Panc1 (cell line): ENCODE data around the gene P2RX3. TPM values are rescaled to one million over a fixed set of nuclear protein-coding genes. Genes with fewer than 3 reads are reported as not detected.

Source experiments
- ATAC-seq: fragments of 200-7000 bp; cut with Tn5 transposase; 2 replicates; pipeline ENCODE4 v1.9.1; 2020; ENCODE audit warnings: mild to moderate bottlenecking, moderate library complexity
- BruUV-seq: library from RNA; stranded (reverse); fragments of 400-500 nt; replicated peaks from 2 replicates; lab custom pipeline; 2021; lab: Mats Ljungman, UMichigan
- CTCF ChIA-PET: fragments of 300-600 bp; sonication (Branson Sonifier 250); formaldehyde crosslinking; loops from one replicate; lab custom pipeline; 2022; ENCODE audit warnings: antibody characterized with exemption; lab: Charles Lee
- POLR2A ChIA-PET: fragments of 300-600 bp; sonication (Branson Sonifier 250); formaldehyde crosslinking; loops from one replicate; lab custom pipeline; 2022; ENCODE audit warnings: antibody characterized with exemption; lab: Charles Lee
- DNase-seq: peaks from one replicate; pipeline ENCODE4 v3.0.0-alpha.2; 2010; ENCODE audit warnings: low read depth, low spot score
- H3K27ac ChIP-seq: 2 replicates; pipeline ENCODE4 v1.5.1; 2011; ENCODE audit warnings: mild to moderate bottlenecking, low read length, inconsistent platforms
- H3K27me3 ChIP-seq: fragments of 200-500 bp; sonication (Bioruptor generic); 2 replicates; pipeline ENCODE4 v1.6.0; 2014; ENCODE audit warnings: low read length, inconsistent platforms; ENCODE audit not compliant: control insufficient read depth, insufficient read depth
- H3K36me3 ChIP-seq: fragments of 200-500 bp; sonication (Bioruptor generic); 2 replicates; pipeline ENCODE4 v1.5.1; 2014; ENCODE audit warnings: inconsistent platforms, mild to moderate bottlenecking, low read length, moderate library complexity; ENCODE audit not compliant: control insufficient read depth, insufficient read depth
- H3K4me1 ChIP-seq: 2 replicates; pipeline ENCODE4 v1.5.1; 2011; ENCODE audit warnings: inconsistent platforms, mild to moderate bottlenecking, low read length, moderate library complexity; ENCODE audit not compliant: control insufficient read depth, insufficient read depth
- H3K4me3 ChIP-seq, 2 experiments: 2 replicates each; pipeline ENCODE4 v1.5.1; 2011 to 2012; ENCODE audit warnings: low read depth in 2 of 2, low read length in 2 of 2, mild to moderate bottlenecking in 2 of 2, inconsistent platforms in 1 of 2, moderate library complexity in 1 of 2
- H3K9me3 ChIP-seq: fragments of 200-500 bp; sonication (Bioruptor generic); 2 replicates; pipeline ENCODE4 v1.5.1; 2014; ENCODE audit warnings: low read depth, mild to moderate bottlenecking, inconsistent platforms, low read length, moderate library complexity; ENCODE audit not compliant: control insufficient read depth, insufficient read depth
- POLR2AphosphoS5 ChIP-seq: IDR thresholded peaks from 2 replicates; pipeline ENCODE4 v1.6.1; 2012; ENCODE audit warnings: mild to moderate bottlenecking, low read depth, low read length, moderate library complexity
- REST ChIP-seq, 2 experiments: IDR thresholded peaks; 2 replicates each; pipeline ENCODE4 v1.6.1; 2011 to 2012; ENCODE audit warnings: low read depth in 2 of 2, control low read depth in 1 of 2, low read length in 1 of 2, mild to moderate bottlenecking in 1 of 2, moderate library complexity in 1 of 2; ENCODE audit not compliant: insufficient read depth in 1 of 2
- SIN3A ChIP-seq: IDR thresholded peaks from 2 replicates; pipeline ENCODE4 v1.6.1; 2012; ENCODE audit warnings: low read depth, mild to moderate bottlenecking, low read length, moderate library complexity, borderline replicate concordance; ENCODE audit not compliant: insufficient read depth
- TCF7L2 ChIP-seq: IDR thresholded peaks from 2 replicates; pipeline ENCODE4 v1.6.1; 2011; ENCODE audit warnings: mild to moderate bottlenecking, low read depth, low read length, inconsistent platforms
- in situ Hi-C: cut with HindIII; loops from 2 replicates; pipeline ENCODE4 v1.10.0; 2016; ENCODE audit warnings: low sequenced_read_pairs, low pct_unique_long_range_greater_than_20kb
- intact Hi-C: fragments of 100-400 bp; cut with micrococcal nuclease; formaldehyde crosslinking; loops from one replicate; pipeline ENCODE4 v1.10.0; 2022; ENCODE audit not compliant: unreplicated experiment
- total RNA-seq: library from RNA; stranded (reverse); gene quantifications from one replicate; pipeline ENCODE4 v1.2.1, GENCODE V29; 2021; ENCODE audit not compliant: unreplicated experiment
- TF ChIP-seq, protein P1 (sequence below): fragments of 450-650 bp; IDR thresholded peaks from 2 replicates; pipeline ENCODE4 v1.5.1; 2017; ENCODE audit warnings: mild to moderate bottlenecking

P2RX3 gene
- total RNA-seq, 1 experiment from 2014 or later, result not detected

GRCh38 chr11:57421066-57421465, 82.9 kb downstream of the P2RX3 start:
- POLR2A ChIA-PET, result no interaction called here
- BruUV-seq, result no TSS peak
- no peak for ATAC-seq

DNA sequence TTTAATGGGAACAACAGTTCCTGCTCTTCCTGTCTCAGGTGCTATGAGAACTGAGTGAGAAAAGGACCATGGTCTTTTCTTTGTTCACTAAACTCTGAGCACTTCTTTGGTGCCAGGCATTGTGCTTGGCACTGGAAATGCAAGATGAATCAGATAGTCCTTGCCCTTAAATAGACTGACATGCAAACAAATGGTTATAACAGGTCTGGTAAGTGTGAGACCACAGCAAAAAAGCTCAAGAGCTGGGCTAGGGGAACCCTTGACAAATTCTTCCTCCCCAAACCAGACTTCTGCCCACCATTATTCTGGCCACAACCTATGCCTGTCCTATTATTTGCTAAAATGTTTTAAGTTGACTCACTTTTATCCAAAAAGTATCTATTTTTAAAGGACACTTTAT, 83.7 kb downstream of the P2RX3 start:
- Histone ChIP-seq H3K27me3 (no peaks in the 10 kb centered on the region), H3K36me3 (no peaks in the 10 kb centered on the region), H3K27ac (no peak overlapping the region), H3K4me3 (no peak overlapping the region), H3K9me3 (no peaks in the 10 kb centered on the region), H3K4me1 (peaks cover 5% of the 10 kb centered on the region)
- no peak for ATAC-seq
- no peak for DNase-seq
- ChIA-PET CTCF (no interaction called here), POLR2A (no interaction called here)
- intact Hi-C loops (no loop called here), in situ Hi-C loops (no loop called here)
- no TSS peak for BruUV-seq
- TF ChIP-seq REST (IDR thresholded peaks at IDR 0.05; ENCODE audit: insufficient read depth in 1 of 2, low read depth in 2 of 2, low read length in 1 of 2) (no peak), TCF7L2 (no peak), SIN3A (no peak), POLR2AphosphoS5 (no peak)
- TF ChIP-seq, protein P1, sequence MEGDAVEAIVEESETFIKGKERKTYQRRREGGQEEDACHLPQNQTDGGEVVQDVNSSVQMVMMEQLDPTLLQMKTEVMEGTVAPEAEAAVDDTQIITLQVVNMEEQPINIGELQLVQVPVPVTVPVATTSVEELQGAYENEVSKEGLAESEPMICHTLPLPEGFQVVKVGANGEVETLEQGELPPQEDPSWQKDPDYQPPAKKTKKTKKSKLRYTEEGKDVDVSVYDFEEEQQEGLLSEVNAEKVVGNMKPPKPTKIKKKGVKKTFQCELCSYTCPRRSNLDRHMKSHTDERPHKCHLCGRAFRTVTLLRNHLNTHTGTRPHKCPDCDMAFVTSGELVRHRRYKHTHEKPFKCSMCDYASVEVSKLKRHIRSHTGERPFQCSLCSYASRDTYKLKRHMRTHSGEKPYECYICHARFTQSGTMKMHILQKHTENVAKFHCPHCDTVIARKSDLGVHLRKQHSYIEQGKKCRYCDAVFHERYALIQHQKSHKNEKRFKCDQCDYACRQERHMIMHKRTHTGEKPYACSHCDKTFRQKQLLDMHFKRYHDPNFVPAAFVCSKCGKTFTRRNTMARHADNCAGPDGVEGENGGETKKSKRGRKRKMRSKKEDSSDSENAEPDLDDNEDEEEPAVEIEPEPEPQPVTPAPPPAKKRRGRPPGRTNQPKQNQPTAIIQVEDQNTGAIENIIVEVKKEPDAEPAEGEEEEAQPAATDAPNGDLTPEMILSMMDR, result no peak

More at GRCh38 chr11:57421066-57421465, 82.9 kb downstream of the P2RX3 start:
- no peaks in the 10 kb centered on the region for H3K4me1 ChIP-seq
- in situ Hi-C loops, result no loop called here
- TF ChIP-seq REST (IDR thresholded peaks at IDR 0.05; ENCODE audit: insufficient read depth in 1 of 2, low read depth in 2 of 2, low read length in 1 of 2) (no peak), POLR2AphosphoS5 (no peak), TCF7L2 (no peak)
- intact Hi-C loops, result no loop called here
- no peaks in the 10 kb centered on the region for H3K27me3 ChIP-seq
- H3K4me3 ChIP-seq, result no peak overlapping the region
- CTCF ChIA-PET, result no interaction called here
- no peaks in the 10 kb centered on the region for H3K9me3 ChIP-seq
- no peaks in the 10 kb centered on the region for H3K36me3 ChIP-seq
- no peak for DNase-seq
- no peak overlapping the region for H3K27ac ChIP-seq

Other genes with a start within 250 kb of the P2RX3 start
- not detected for gene LRRC55, start 156.4 kb upstream of the P2RX3 start, total RNA-seq
- gene APLNR, start 101.1 kb upstream of the P2RX3 start, total RNA-seq, result not detected
- gene TNKS1BP1, start 13.4 kb upstream of the P2RX3 start, total RNA-seq, result 94.6 TPM
- 173 TPM for gene SSRP1, start 2.5 kb upstream of the P2RX3 start, total RNA-seq
- gene PRG3, start 42.8 kb downstream of the P2RX3 start, total RNA-seq, result not detected
- gene PRG2, start 52.3 kb downstream of the P2RX3 start, total RNA-seq, result not detected
- gene SLC43A3, start 88.8 kb downstream of the P2RX3 start, total RNA-seq, result 8.6 TPM
- gene RTN4RL2, start 122.2 kb downstream of the P2RX3 start, total RNA-seq, result 0.90 TPM
- 2.0 TPM for gene SLC43A1, start 177.3 kb downstream of the P2RX3 start, total RNA-seq
- 152 TPM for gene TIMM10, start 192.4 kb downstream of the P2RX3 start, total RNA-seq
- not detected for gene SMTNL1, start 199.2 kb downstream of the P2RX3 start, total RNA-seq
- gene UBE2L6, start 229.3 kb downstream of the P2RX3 start, total RNA-seq, result 19.1 TPM